Uterus (tissue), 2 donors: ENCODE data around the gene MAD1L1.

Experiments
- POLR2A ChIP-seq, 2 donors: fragments of 450-650 bp; IDR thresholded peaks; one replicate each; pipeline ENCODE4 v1.6.1; 2016; ENCODE audit warnings: antibody characterized with exemption in 2 of 2, mild to moderate bottlenecking in 1 of 2, moderate library complexity in 1 of 2
- TF ChIP-seq, protein P1 (sequence below), 4 experiments: fragments of 200-600 bp in 2 of 4; fragments of 450-650 bp in 2 of 4; sonication (generic) in 2 of 4; IDR thresholded peaks; one replicate each; pipeline ENCODE4 v1.5.1; 2016 to 2019; ENCODE audit warnings: antibody characterized with exemption in 4 of 4, mild to moderate bottlenecking in 2 of 4, moderate library complexity in 1 of 4

DNA sequence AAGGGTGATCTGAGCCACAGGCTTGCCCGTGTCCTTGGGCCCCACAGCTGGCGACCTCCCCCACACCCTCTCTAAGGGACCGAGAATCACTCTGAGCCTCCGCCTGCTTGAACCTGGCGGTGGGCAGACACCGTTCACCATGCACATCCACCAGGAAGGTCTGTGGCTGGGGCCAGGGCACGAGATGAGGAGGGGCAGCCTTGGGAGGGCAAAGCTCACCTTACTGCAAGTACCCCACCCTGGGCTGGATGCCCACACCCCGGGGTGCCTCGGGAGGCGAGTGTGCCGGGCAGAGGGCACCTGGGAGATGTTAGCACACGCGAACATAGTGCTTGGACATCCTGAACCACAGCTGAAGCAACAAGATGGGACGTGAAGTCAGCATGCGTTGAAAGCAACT, 350.8 kb downstream of the MAD1L1 start:
- TF ChIP-seq, protein P1, sequence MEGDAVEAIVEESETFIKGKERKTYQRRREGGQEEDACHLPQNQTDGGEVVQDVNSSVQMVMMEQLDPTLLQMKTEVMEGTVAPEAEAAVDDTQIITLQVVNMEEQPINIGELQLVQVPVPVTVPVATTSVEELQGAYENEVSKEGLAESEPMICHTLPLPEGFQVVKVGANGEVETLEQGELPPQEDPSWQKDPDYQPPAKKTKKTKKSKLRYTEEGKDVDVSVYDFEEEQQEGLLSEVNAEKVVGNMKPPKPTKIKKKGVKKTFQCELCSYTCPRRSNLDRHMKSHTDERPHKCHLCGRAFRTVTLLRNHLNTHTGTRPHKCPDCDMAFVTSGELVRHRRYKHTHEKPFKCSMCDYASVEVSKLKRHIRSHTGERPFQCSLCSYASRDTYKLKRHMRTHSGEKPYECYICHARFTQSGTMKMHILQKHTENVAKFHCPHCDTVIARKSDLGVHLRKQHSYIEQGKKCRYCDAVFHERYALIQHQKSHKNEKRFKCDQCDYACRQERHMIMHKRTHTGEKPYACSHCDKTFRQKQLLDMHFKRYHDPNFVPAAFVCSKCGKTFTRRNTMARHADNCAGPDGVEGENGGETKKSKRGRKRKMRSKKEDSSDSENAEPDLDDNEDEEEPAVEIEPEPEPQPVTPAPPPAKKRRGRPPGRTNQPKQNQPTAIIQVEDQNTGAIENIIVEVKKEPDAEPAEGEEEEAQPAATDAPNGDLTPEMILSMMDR (IDR thresholded peaks at IDR 0.05) = no peak
- no peak for TF ChIP-seq POLR2A (IDR thresholded peaks at IDR 0.05)
